K562 (cell line): Measurements from ENCODE around the gene USP4. TPM values are rescaled to one million over a fixed set of nuclear protein-coding genes. Genes with fewer than 3 reads are reported as not detected.

Experiments used
- ATAC-seq: fragments of 200-7000 bp; cut with Tn5 transposase; 3 replicates; pipeline ENCODE4 v1.9.1; 2020; ENCODE audit warnings: moderate library complexity
- BruUV-seq: library from RNA; stranded (reverse); fragments of 400-500 nt; replicated peaks from 2 replicates; lab custom pipeline; 2021; lab: Mats Ljungman, UMichigan
- CTCF ChIA-PET: fragments of 300-600 bp; formaldehyde crosslinking; extraction: SDS; loops from one replicate; lab custom pipeline; 2021; ENCODE audit warnings: low intra/inter-chr PET ratio; lab: Yijun Ruan, JAX
- POLR2A ChIA-PET: fragments of 300-600, 350-650 bp; sonication (Branson Sonifier 250); formaldehyde crosslinking; extraction: SDS; loops from one replicate; lab custom pipeline; 2021; ENCODE audit warnings: antibody characterized with exemption, inconsistent platforms; lab: Yijun Ruan, JAX
- DNase-seq, 4 experiments: peaks; one replicate each; pipeline versions ENCODE4 v3.0.0 to v3.0.0-alpha.2; 2011 to 2018; ENCODE audit warnings: low spot score in 3 of 4, mixed read lengths in 3 of 4; ENCODE audit errors: extremely low read depth in 1 of 4
- FAIRE-seq: peaks from 2 replicates; lab custom pipeline; 2011; peaks lifted over from hg19 to GRCh38; lab: Jason Lieb, UNC
- H2AFZ ChIP-seq: 2 replicates; pipeline ENCODE4 v1.6.0; 2011; ENCODE audit warnings: low read depth, low read length, control low read depth, inconsistent platforms
- H3K27ac ChIP-seq: fragments of 200-600 bp; 3 replicates; pipeline ENCODE4 v1.8.0; 2011; ENCODE audit warnings: low read depth, mild to moderate bottlenecking, control low read depth, inconsistent platforms, low read length, moderate library complexity, mixed read lengths; ENCODE audit errors: extremely low read depth
- H3K27me3 ChIP-seq, 2 experiments: fragments of 300-600 bp in 1 of 2; 2 replicates in 1 of 2; 3 replicates in 1 of 2; pipeline versions ENCODE4 v1.6.0 to v1.8.0; 2011; ENCODE audit warnings: inconsistent platforms in 2 of 2, low read length in 2 of 2, mild to moderate bottlenecking in 1 of 2, mixed read lengths in 1 of 2, moderate library complexity in 1 of 2; ENCODE audit not compliant: control insufficient read depth in 2 of 2, insufficient read depth in 2 of 2
- H3K36me3 ChIP-seq: fragments of 300-600 bp; 3 replicates; pipeline ENCODE4 v1.8.0; 2011; ENCODE audit warnings: mild to moderate bottlenecking, low read length, inconsistent platforms; ENCODE audit not compliant: control insufficient read depth, insufficient read depth
- H3K4me1 ChIP-seq, 2 experiments: fragments of 200-600 bp in 1 of 2; replicated peaks in 1 of 2; 2 replicates in 1 of 2; 3 replicates in 1 of 2; pipeline versions ENCODE4 v1.5.1 to v1.8.0; 2011; ENCODE audit warnings: inconsistent platforms in 2 of 2, low read length in 2 of 2, mild to moderate bottlenecking in 1 of 2, mixed read lengths in 1 of 2, moderate library complexity in 1 of 2; ENCODE audit not compliant: control insufficient read depth in 2 of 2, insufficient read depth in 2 of 2
- H3K4me2 ChIP-seq: 2 replicates; pipeline ENCODE4 v1.6.1; 2011; ENCODE audit warnings: low read length, control low read depth, inconsistent platforms, mixed read lengths; ENCODE audit not compliant: insufficient read depth
- H3K4me3 ChIP-seq: fragments of 200-600 bp; sonication (generic), shearing (Covaris generic); 2 replicates; pipeline ENCODE4 v1.5.1; 2016; ENCODE audit warnings: control low read depth, inconsistent platforms
- H3K79me2 ChIP-seq: fragments of 200-600 bp; 3 replicates; pipeline ENCODE4 v1.8.0; 2011; ENCODE audit warnings: low read length, inconsistent platforms; ENCODE audit not compliant: control insufficient read depth, insufficient read depth
- H3K9ac ChIP-seq, 2 experiments: 2 replicates each; pipeline versions ENCODE4 v1.6.0 to v1.6.1; 2011; ENCODE audit warnings: low read depth in 2 of 2, low read length in 2 of 2, control low read depth in 1 of 2, inconsistent platforms in 1 of 2, mild to moderate bottlenecking in 1 of 2, mixed read lengths in 1 of 2; ENCODE audit not compliant: insufficient read depth in 1 of 2
- H3K9me1 ChIP-seq: one replicate; pipeline ENCODE4 v1.6.0; 2011; ENCODE audit warnings: inconsistent platforms, mild to moderate bottlenecking, low read length, moderate library complexity; ENCODE audit not compliant: control insufficient read depth, insufficient read depth
- H3K9me3 ChIP-seq: replicated peaks from 2 replicates; pipeline ENCODE4 v1.5.1; 2011; ENCODE audit warnings: low read depth, low read length, inconsistent platforms; ENCODE audit not compliant: control insufficient read depth, insufficient read depth
- H4K20me1 ChIP-seq: replicated peaks from 2 replicates; pipeline ENCODE4 v1.6.1; 2011; ENCODE audit warnings: low read length, inconsistent platforms, mixed read lengths; ENCODE audit not compliant: control insufficient read depth, insufficient read depth
- C11orf30 ChIP-seq: fragments of 450-650 bp; IDR thresholded peaks from 2 replicates; pipeline ENCODE4 v1.6.1; 2016; ENCODE audit warnings: low read depth, mild to moderate bottlenecking
- CREM ChIP-seq: IDR thresholded peaks from 2 replicates; pipeline ENCODE4 v1.6.1; 2014; ENCODE audit warnings: antibody characterized with exemption, low read depth
- E2F6 ChIP-seq, 2 experiments: IDR thresholded peaks; 2 replicates each; pipeline ENCODE4 v1.6.1; 2011; ENCODE audit warnings: borderline replicate concordance in 1 of 2, control low read depth in 1 of 2, low read depth in 1 of 2, low read length in 1 of 2, mild to moderate bottlenecking in 1 of 2, mixed read lengths in 1 of 2, moderate library complexity in 1 of 2; ENCODE audit not compliant: insufficient read depth in 1 of 2, insufficient read length in 1 of 2, poor library complexity in 1 of 2, severe bottlenecking in 1 of 2; ENCODE audit errors: extremely low read depth in 1 of 2
- EHMT2 ChIP-seq: fragments of 450-650 bp; IDR thresholded peaks from 2 replicates; pipeline ENCODE4 v1.6.1; 2018; ENCODE audit warnings: antibody characterized with exemption
- FOXK2 ChIP-seq, 2 experiments: fragments of 450-650 bp; IDR thresholded peaks in 1 of 2; conservative IDR thresholded peaks in 1 of 2; 2 replicates each; pipeline ENCODE4 v1.6.1; 2016; ENCODE audit warnings: low read depth in 2 of 2, mild to moderate bottlenecking in 1 of 2
- KLF6 ChIP-seq: fragments of 250-450 bp; sonication (Bioruptor Pico); IDR thresholded peaks from 2 replicates; pipeline ENCODE4 v1.4.0; 2020; ENCODE audit warnings: mild to moderate bottlenecking, moderate library complexity, borderline replicate concordance
- MAFF ChIP-seq: IDR thresholded peaks from 2 replicates; pipeline ENCODE4 v1.6.1; 2012; ENCODE audit warnings: low read length, improper control_type of control experiment
- MAFG ChIP-seq: fragments of 450-650 bp; conservative IDR thresholded peaks from 2 replicates; pipeline ENCODE4 v1.6.1; 2016; ENCODE audit warnings: missing genetic modification characterization, missing compliant biosample characterization
- TARDBP ChIP-seq: fragments of 450-650 bp; IDR thresholded peaks from 2 replicates; pipeline ENCODE4 v1.6.1; 2016
- ZNF316 ChIP-seq: fragments of 450-650 bp; IDR thresholded peaks from 2 replicates; pipeline ENCODE4 v1.6.1; 2016
- WGBS: fragments of 100-300 bp; shearing (Covaris generic); methylation state at CpG from one replicate; pipeline ENCODE4 v1.1.6; 2016; ENCODE audit warnings: low coverage, mixed read lengths; ENCODE audit not compliant: insufficient coverage; ENCODE audit errors: missing lambda C conversion rate; 5-methylcytosine and 5-hydroxymethylcytosine counted together
- in situ Hi-C: fragments of 300-500 bp; cut with MboI; formaldehyde crosslinking; loops from 4 replicates; pipeline ENCODE4 v1.15.0; 2018; ENCODE audit warnings: inconsistent platforms, mixed read lengths
- intact Hi-C: fragments of 100-400 bp; cut with micrococcal nuclease; formaldehyde crosslinking; loops from 2 replicates; pipeline ENCODE4 v1.14.2; 2022
- polyA plus RNA-seq, 8 experiments: library from polyadenylated mRNA; depleted of rRNA in 4 of 8; stranded (reverse) in 5 of 8; unstranded in 3 of 8; fragments of >200 nt; fragmentation: Nextera tagmentation in 2 of 8; fragmentation: Illumina TruSeq in 1 of 8; extraction: Ambion mirVana in 2 of 8; extraction: Trizol in 1 of 8; gene quantifications; 2 replicates each; pipeline versions ENCODE4 v1.2.1 to v1.2.3, GENCODE V29; 2011 to 2014; ENCODE audit warnings: inconsistent platforms in 1 of 8, missing spikeins in 1 of 8
- total RNA-seq, 7 experiments: library from RNA; depleted of rRNA in 6 of 7; stranded (reverse); fragments of >200 nt in 6 of 7; fragmentation: Illumina TruSeq in 2 of 7; extraction: Trizol in 2 of 7; gene quantifications; 2 replicates each; pipeline versions ENCODE4 v1.2.1 to v1.2.3, GENCODE V29; 2011 to 2021; ENCODE audit warnings: low replicate concordance in 1 of 7

Gene USP4
- total and polyA plus RNA-seq, 9 of the 15 experiments (the other 6 are each of a cell fraction or from before 2014, with no cell fraction given) = 11.8 to 40.4 (median 22.9) TPM

- Histone ChIP-seq H3K4me3 (no peak overlapping the region), H3K27me3 (no peaks in the 10 kb centered on the region), H3K9me3 (no peaks in the 10 kb centered on the region), H3K36me3 (peaks cover 8% of the 10 kb centered on the region; the same call in 2 of the 3 replicates), H3K9me1 (no peaks in the 10 kb centered on the region), H3K4me1 (peaks cover 6 to 15% of the 10 kb centered on the region in 2 experiments; a peak in 4 of 5 replicates), H3K9ac (no peak overlapping the region), H3K4me2 (no peak overlapping the region), H2AFZ (no peak overlapping the region), H4K20me1 (peaks cover 18% of the 10 kb centered on the region), H3K79me2 (peaks cover 91% of the 10 kb centered on the region), H3K27ac (no peak overlapping the region)
- in situ Hi-C loops = no loop called here
- ATAC-seq (no peak), FAIRE-seq (no peak), DNase-seq (no peak)
- POLR2A ChIA-PET = no interaction called here
- intact Hi-C loops = no loop called here
- TF ChIP-seq MAFF (peak; percentile 30; the same call in 1 of the 2 replicates), CREM (no peak), EHMT2 (no peak), C11orf30 (peak; percentile 59; the same call in 1 of the 2 replicates), KLF6 (CRISPR knock-in tag) (no peak), MAFG (0 out of 2 replicates have a peak, but pooled peaks have one; percentile 22), ZNF316 (peak; percentile 69), TARDBP (no peak), FOXK2 (conservative IDR thresholded peaks at IDR 0.05 in 1 of 2, IDR thresholded peaks at IDR 0.05 in 1 of 2; ENCODE audit: low read depth in 2 of 2) (no peak), E2F6 (IDR thresholded peaks at IDR 0.05; ENCODE audit: borderline replicate concordance in 1 of 2, extremely low read depth in 1 of 2, insufficient read depth in 1 of 2, insufficient read length in 1 of 2, low read depth in 1 of 2, low read length in 1 of 2, poor library complexity in 1 of 2, severe bottlenecking in 1 of 2) (no peak)
- WGBS = 91% methylated on average over 1 of the region's 1 CpG
- CTCF ChIA-PET = no interaction called here
- BruUV-seq = no TSS peak
Observed at GRCh38 chr3:49385617-49386016, 45.8 kb upstream of the USP4 start.
